ENCODE measurements around the gene SAA1.

The SAA1 gene

GRCh38 chr11:18265949-18266348 lies at the start of gene SAA1:
Gene SAA1, plus strand, starts transcription at chr11:18266264. Its CDS starts 624 bp downstream, at chr11:18266888.
- no peak for TF ChIP-seq CTCF (IDR thresholded peaks at IDR 0.05; ENCODE audit: low read depth, low read length)
- no peak within 1 kb of the TSS for H3K4me3 ChIP-seq (ENCODE audit: low read depth, low read length)

- TF ChIP-seq CTCF (IDR thresholded peaks at IDR 0.05; ENCODE audit: low read depth, low read length): no peak
- H3K4me3 ChIP-seq (ENCODE audit: low read depth, low read length): no peak overlapping the region
Observed at GRCh38 chr11:18221274-18221876, 44.7 kb upstream of the SAA1 start.

GRCh38 chr11:18222814-18223421 lies 43.1 kb upstream of the SAA1 start:
- no peak overlapping the region for H3K4me3 ChIP-seq (ENCODE audit: low read depth, low read length)
- no peak for TF ChIP-seq CTCF (IDR thresholded peaks at IDR 0.05; ENCODE audit: low read depth, low read length)

- no peak overlapping the region for H3K4me3 ChIP-seq (ENCODE audit: low read depth, low read length)
- TF ChIP-seq CTCF (IDR thresholded peaks at IDR 0.05; ENCODE audit: low read depth, low read length): no peak
Observed at GRCh38 chr11:18223591-18224387, 42.3 kb upstream of the SAA1 start.

GRCh38 chr11:18225913-18226312 lies 40.2 kb upstream of the SAA1 start:
- TF ChIP-seq CTCF (IDR thresholded peaks at IDR 0.05; ENCODE audit: low read depth, low read length): no peak
- no peak overlapping the region for H3K4me3 ChIP-seq (ENCODE audit: low read depth, low read length)

GRCh38 chr11:18229501-18229900 lies 36.6 kb upstream of the SAA1 start:
- no peak for TF ChIP-seq CTCF (IDR thresholded peaks at IDR 0.05; ENCODE audit: low read depth, low read length)
- H3K4me3 ChIP-seq (ENCODE audit: low read depth, low read length): no peak overlapping the region

GRCh38 chr11:18230859-18231258 lies 35.2 kb upstream of the SAA1 start:
- no peak for TF ChIP-seq CTCF (IDR thresholded peaks at IDR 0.05; ENCODE audit: low read depth, low read length)
- H3K4me3 ChIP-seq (ENCODE audit: low read depth, low read length): no peak overlapping the region

All from WI38 (cell line).